ENCODE data around the gene CEP85. TPM values are rescaled to one million over a fixed set of nuclear protein-coding genes. Genes with fewer than 3 reads are reported as not detected.
"Not testable (repeated sequence)": the region's sequence is repeated elsewhere in the genome, so short reads cannot be mapped to it uniquely, and the experiment has no call there.

Gene CEP85
- total RNA-seq, 1 experiment from 2014 or later, result 30.5 TPM

GRCh38 chr1:26221094-26221493 is 12.9 kb upstream of the CEP85 start:
- DNase-seq (ENCODE audit: low read depth), result no peak

GRCh38 chr1:26224606-26225005 is 9.4 kb upstream of the CEP85 start:
- no peak for DNase-seq (ENCODE audit: low read depth)

- DNase-seq (ENCODE audit: low read depth), result peak; percentile 28
Measured at GRCh38 chr1:26225033-26225831, 8.8 kb upstream of the CEP85 start.

GRCh38 chr1:26230682-26231081 is 3.3 kb upstream of the CEP85 start:
- not testable (repeated sequence) for DNase-seq (ENCODE audit: low read depth)

GRCh38 chr1:26234644-26235370 is 807 bp downstream of the CEP85 start:
- peak; percentile 39 for DNase-seq (ENCODE audit: low read depth)

DNA sequence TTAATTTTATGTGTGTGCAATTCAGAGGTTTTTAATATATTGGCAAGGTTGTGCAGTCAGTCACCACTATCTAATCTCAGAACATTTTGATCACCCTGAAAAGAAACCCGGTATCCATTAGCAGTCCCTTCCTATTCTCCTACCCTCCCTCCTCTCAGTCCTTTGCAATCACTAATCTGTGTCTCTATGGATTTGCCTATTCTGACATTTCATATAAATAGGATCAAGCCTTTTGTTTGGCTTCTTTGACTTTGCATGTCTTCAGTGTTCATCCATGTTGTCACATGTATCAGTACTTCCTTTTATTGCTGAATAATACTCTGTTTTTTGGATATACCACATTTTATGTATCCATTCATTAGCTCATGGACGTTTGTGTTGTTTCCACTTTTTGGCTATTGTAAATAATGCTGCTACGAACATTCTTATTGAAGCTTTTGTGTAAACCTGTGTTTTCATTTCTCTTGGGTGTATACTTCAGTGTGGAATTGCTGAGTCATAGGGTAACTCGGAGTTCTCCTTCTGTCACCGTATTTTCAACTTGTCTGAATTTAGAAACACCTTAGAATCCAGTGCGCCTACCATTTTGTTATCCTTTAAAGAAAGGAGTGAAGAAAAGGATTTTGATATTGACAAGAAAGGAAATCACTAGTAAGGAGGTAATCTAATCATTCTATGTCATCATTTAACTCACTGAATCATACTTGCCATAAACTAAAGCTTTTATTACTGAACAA is 3.4 kb downstream of the CEP85 start:
- DNase-seq (ENCODE audit: low read depth), result peak; percentile 44

DNA sequence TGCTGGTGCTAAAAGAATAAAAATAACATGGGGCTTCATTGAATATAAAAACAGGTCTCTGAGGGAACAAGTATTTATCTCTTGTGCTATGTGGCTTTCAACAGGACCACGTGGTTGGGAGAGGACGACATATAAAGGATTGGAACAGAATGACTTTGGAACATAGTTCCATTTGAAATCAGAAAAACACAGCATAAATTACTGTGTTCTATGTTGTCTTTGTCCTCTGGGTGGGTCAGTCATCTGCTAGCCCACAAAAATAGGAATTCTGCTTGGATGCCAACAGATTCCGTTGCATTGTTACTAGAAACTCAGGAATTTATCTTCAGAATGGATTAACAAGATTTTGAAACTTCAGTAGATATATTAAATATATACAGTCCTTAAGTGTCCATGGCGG is 5.9 kb downstream of the CEP85 start:
- no peak for DNase-seq (ENCODE audit: low read depth)

- no peak for DNase-seq (ENCODE audit: low read depth)
Measured at GRCh38 chr1:26252718-26253117, 18.7 kb downstream of the CEP85 start.

DNA sequence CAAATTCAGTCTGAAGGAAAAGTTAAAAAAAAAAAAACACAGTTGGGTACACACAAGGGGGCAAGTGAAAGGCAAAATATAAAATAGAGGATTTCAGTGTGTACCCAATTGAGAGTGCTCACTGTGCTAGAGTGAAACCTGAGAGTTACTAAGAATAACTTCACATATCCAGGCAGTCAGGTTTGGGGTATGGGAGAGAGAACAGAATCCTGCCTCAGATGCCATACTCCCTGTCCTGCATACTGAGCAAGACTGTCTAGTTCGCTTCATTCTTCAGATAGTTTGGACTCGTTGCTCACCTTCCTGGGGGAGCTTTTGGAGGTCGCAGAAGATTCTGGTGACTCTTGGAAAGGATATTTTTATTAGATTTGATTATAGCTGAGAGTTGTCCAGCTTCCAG is 20.4 kb downstream of the CEP85 start:
- no peak for DNase-seq (ENCODE audit: low read depth)

DNA sequence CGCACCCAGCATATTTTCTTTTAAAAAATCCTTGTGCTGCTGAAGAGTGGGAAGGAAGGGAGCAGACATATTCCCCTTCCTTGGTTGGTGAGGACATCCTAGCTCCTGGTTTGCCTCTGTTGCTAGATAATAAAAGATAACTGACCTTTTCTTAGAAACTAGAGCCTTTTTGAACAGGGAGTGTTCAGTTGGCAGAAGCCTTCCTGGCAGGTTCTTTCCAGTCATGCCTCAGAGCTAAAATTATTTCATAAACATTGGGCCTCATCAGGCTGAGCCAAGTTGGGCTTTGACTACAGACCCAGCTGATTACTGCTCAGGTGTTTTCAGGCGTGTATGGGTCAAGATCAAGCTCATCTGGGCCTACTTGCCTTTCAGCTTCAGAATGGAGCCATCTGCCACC is 23.2 kb downstream of the CEP85 start:
- DNase-seq (ENCODE audit: low read depth), result no peak

DNA sequence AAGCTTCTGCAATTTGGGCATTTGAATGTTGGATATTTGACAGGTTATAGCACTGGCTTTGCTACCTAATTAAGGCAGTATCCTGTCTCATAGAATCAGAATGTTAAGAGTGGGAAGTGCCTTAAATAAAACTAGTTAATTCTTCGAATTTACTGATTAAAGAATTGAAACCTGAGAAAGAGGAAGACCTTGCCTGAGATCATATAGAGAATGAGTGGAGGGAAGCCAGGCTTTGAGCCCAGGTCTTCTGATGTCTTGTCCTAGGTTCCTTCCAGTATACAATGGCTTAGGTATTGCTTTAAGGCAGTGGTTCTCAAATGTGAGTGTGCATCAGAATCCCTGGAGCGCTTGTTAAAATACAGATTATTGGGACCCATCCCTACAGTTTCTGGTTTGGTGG is 25.0 kb downstream of the CEP85 start:
- no peak for DNase-seq (ENCODE audit: low read depth)

DNA sequence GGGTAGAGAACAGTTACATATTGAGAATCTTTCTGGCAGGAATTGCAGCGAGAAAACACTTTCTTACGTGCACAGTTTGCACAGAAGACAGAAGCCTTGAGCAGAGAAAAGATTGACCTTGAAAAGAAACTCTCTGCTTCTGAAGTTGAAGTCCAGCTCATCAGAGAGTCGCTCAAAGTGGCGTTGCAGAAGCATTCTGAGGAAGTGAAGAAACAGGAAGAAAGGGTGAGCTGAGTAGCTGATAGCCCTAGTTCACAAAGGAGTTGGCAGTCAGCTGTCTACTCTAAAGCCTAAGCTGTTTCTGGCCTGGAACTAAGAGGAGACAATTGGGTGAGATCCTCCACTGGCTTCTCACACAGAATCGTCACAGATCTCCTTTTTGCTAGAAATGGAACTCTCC is 25.6 kb downstream of the CEP85 start:
- DNase-seq (ENCODE audit: low read depth), result no peak

DNA sequence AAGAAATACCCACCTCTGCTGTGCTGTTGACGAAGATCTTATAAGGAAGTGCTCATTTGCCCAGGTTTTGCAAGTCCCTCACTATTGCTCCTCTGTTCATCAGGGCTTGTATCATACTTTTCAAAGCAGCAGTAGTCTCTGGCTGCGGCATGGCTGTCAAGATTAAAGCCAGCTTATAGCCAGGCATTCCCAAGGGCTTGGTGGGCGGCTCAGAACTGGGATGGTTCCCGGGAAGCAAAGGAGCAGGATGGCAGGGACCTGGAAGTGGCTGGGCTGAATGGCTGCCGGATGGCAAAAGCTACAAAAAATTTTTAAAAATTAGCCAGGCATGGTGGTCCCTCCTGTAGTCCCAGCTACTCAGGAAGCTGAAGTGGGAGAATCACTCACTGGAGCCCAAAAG is 29.2 kb downstream of the CEP85 start:
- DNase-seq (ENCODE audit: low read depth), result no peak

DNA sequence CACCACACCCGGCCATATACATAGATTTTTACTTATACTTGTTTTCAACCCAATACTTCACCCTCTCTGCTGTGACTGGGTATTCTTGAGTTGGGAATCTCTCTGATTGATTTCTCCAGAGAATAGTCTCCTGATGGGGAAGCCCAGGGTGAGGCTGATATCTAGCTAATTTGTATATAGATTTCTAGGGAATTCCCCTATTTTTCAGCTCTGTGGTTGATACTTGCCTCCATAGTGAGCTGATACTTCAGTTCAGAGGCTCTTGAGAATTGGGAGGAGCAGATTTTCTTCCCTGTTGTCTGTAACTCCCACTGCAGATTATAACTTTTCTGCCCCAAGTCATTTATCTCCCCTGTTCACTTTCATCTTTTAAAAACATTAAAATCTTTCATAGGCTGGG is 31.4 kb downstream of the CEP85 start:
- DNase-seq (ENCODE audit: low read depth), result no peak

GRCh38 chr1:26268290-26269197 is 34.5 kb downstream of the CEP85 start:
- no peak for DNase-seq (ENCODE audit: low read depth)

DNA sequence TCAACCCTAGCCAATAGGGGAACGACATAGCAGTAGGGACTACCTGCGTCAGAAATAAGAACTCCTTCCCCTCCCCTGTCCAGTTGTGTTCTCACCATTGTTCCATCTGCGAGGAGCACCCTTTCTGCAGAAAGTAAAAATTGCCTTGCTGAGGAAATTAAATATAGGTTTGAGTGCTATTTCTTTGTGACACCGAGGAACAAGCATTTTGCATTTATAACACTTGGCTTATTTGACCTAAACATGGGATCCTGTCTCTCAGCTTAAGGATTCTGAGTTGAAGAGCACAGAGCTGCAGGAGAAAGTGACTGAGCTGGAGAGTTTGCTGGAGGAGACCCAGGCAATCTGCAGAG is 35.2 kb downstream of the CEP85 start:
- DNase-seq (ENCODE audit: low read depth), result no peak

DNA sequence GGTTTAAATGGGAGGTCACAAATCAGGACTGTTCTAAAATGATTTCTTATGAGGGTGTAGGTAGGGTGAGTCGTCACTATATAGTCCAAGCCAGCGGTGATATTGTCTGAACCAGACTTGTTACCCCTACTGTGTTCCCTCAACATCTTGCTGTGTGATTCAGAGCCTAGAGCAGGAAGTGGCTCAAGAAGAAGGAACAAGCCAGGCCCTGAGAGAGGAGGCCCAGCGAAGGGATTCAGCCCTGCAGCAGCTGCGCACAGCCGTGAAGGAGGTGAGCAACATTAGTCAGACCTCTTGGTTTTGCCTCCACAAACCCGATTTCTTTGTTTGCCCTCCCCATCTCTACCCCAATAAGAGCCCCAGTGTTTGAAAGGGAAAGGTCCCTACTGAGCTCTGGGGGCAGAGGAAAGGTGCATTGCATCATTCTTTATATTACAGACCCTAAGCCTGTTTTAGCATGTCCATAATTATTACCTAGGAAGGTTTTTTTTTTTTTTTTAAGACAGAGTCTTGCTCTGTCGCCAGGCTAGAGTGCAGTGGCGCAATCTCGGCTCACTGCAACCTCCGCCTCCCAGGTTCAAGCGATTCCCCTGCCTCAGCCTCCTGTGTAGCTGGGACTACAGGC is 40.9 kb downstream of the CEP85 start:
- DNase-seq (ENCODE audit: low read depth), result peak; percentile 85

GRCh38 chr1:26275580-26276431 is 41.8 kb downstream of the CEP85 start:
- peak; percentile 99 for DNase-seq (ENCODE audit: low read depth)

GRCh38 chr1:26276432-26276838 is 42.4 kb downstream of the CEP85 start:
- DNase-seq (ENCODE audit: low read depth), result no peak

DNA sequence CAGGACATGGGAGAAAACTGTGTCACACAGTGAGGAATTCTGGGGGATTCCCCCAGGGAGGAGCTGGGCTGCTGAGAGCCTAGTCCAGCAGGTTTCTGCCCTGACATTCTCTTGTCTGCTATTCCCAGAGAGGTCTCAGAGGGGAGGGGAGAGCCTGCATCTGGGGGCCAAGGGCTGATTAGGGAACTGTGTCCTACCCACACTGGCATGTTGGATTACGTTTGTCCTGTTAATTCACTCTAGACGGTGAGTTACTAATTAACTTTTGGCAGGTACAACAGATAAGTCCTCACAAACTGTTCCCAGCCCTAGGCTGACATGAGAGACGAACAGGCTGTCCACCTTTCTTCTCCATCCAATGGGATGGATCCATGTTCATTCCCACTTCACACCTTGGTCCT is 43.3 kb downstream of the CEP85 start:
- no peak for DNase-seq (ENCODE audit: low read depth)

All from RPMI7951 (cell line).